ENCODE data around the gene PSD4. TPM values are rescaled to one million over a fixed set of nuclear protein-coding genes. Genes with fewer than 3 reads are reported as not detected.
"Not testable (repeated sequence)": the region's sequence is repeated elsewhere in the genome, so short reads cannot be mapped to it uniquely, and the experiment has no call there.

Gene PSD4
- total RNA-seq, 2 experiments from 2014 or later, result 329 to 335 TPM

- Mint-ChIP-seq H3K27me3 (peaks cover 2% of the 10 kb centered on the region), H3K27ac (no peak overlapping the region), H3K9me3 (no peaks in the 10 kb centered on the region), H3K4me3 (no peak overlapping the region), H3K36me3 (ENCODE audit: low read depth) (no peaks in the 10 kb centered on the region), H3K4me1 (peaks cover 28% of the 10 kb centered on the region)
- ChIA-PET CTCF (interaction anchor here (0.9 to 2.2 kb wide), 5 partner anchors 11 to 92 kb away, joined by 3 to 6 read pairs (median 3); no protein-coding TSS in a partner anchor), POLR2A (no interaction called here)
- no peak for DNase-seq
Measured at GRCh38 chr2:113229795-113230194, 56.0 kb downstream of the PSD4 start.

GRCh38 chr2:113230531-113230930 is 56.8 kb downstream of the PSD4 start:
- DNase-seq, result no peak
- H3K27ac Mint-ChIP-seq, result peak overlapping the region; percentile 77
- no peaks in the 10 kb centered on the region for H3K27me3 Mint-ChIP-seq
- H3K9me3 Mint-ChIP-seq, result no peaks in the 10 kb centered on the region
- ChIA-PET POLR2A (no interaction called here), CTCF (interaction anchor here (0.8 to 2.2 kb wide), 5 partner anchors 10 to 93 kb away, joined by 3 to 6 read pairs (median 3); no protein-coding TSS in a partner anchor)
- H3K4me3 Mint-ChIP-seq, result no peak overlapping the region
- peaks cover 28% of the 10 kb centered on the region for H3K4me1 Mint-ChIP-seq
- no peaks in the 10 kb centered on the region for H3K36me3 Mint-ChIP-seq (ENCODE audit: low read depth)

GRCh38 chr2:113231064-113231463 is 57.3 kb downstream of the PSD4 start:
- ChIA-PET CTCF (interaction anchor here (0.8 to 2.2 kb wide), 5 partner anchors 9 to 94 kb away, joined by 3 to 6 read pairs (median 3); no protein-coding TSS in a partner anchor), POLR2A (no interaction called here)
- no peaks in the 10 kb centered on the region for H3K9me3 Mint-ChIP-seq
- no peak overlapping the region for H3K27ac Mint-ChIP-seq
- DNase-seq, result no peak
- H3K36me3 Mint-ChIP-seq (ENCODE audit: low read depth), result no peaks in the 10 kb centered on the region
- no peak overlapping the region for H3K4me3 Mint-ChIP-seq
- H3K27me3 Mint-ChIP-seq, result no peaks in the 10 kb centered on the region
- peaks cover 28% of the 10 kb centered on the region for H3K4me1 Mint-ChIP-seq

- POLR2A ChIA-PET, result no interaction called here
- H3K27me3 Mint-ChIP-seq, result no peaks in the 10 kb centered on the region
- H3K4me3 Mint-ChIP-seq, result no peak overlapping the region
Measured at GRCh38 chr2:113232123-113232522, 58.4 kb downstream of the PSD4 start.

GRCh38 chr2:113232740-113233139 is 59.0 kb downstream of the PSD4 start:
- CTCF ChIA-PET, result interaction anchor here (0.7 to 1.6 kb wide), 3 partner anchors 13 to 371 kb away, joined by 3 to 5 read pairs (median 3); no protein-coding TSS in a partner anchor
- Mint-ChIP-seq H3K9me3 (no peaks in the 10 kb centered on the region), H3K27me3 (no peaks in the 10 kb centered on the region), H3K27ac (no peak overlapping the region), H3K36me3 (ENCODE audit: low read depth) (no peaks in the 10 kb centered on the region), H3K4me3 (no peak overlapping the region), H3K4me1 (peaks cover 36% of the 10 kb centered on the region)
- POLR2A ChIA-PET, result no interaction called here
- DNase-seq, result no peak

More at GRCh38 chr2:113232123-113232522, 58.4 kb downstream of the PSD4 start:
- H3K27ac Mint-ChIP-seq, result no peak overlapping the region
- DNase-seq, result no peak
- H3K4me1 Mint-ChIP-seq, result peaks cover 32% of the 10 kb centered on the region
- H3K9me3 Mint-ChIP-seq, result no peaks in the 10 kb centered on the region
- CTCF ChIA-PET, result interaction anchor here (0.7 to 1.0 kb wide), 2 partner anchors 159 to 372 kb away, joined by 3 read pairs; no protein-coding TSS in a partner anchor
- H3K36me3 Mint-ChIP-seq (ENCODE audit: low read depth), result no peaks in the 10 kb centered on the region

- H3K4me1 Mint-ChIP-seq, result peaks cover 32% of the 10 kb centered on the region
Measured at GRCh38 chr2:113233593-113234550, 60.1 kb downstream of the PSD4 start.

GRCh38 chr2:113234721-113235346 is 61.1 kb downstream of the PSD4 start:
- no peak for DNase-seq
- Mint-ChIP-seq H3K27me3 (no peaks in the 10 kb centered on the region), H3K27ac (peak overlapping the region; percentile 95), H3K4me3 (peak overlapping the region; percentile 89), H3K36me3 (ENCODE audit: low read depth) (no peaks in the 10 kb centered on the region), H3K4me1 (peaks cover 26% of the 10 kb centered on the region), H3K9me3 (no peaks in the 10 kb centered on the region)
- POLR2A ChIA-PET, result no interaction called here
- CTCF ChIA-PET, result interaction anchor here (0.5 to 3.9 kb wide), 4 partner anchors 14 to 89 kb away, joined by 3 to 22 read pairs (median 4); no protein-coding TSS in a partner anchor

More at GRCh38 chr2:113233593-113234550, 60.1 kb downstream of the PSD4 start:
- Mint-ChIP-seq H3K9me3 (no peaks in the 10 kb centered on the region), H3K4me3 (no peak overlapping the region), H3K36me3 (ENCODE audit: low read depth) (no peaks in the 10 kb centered on the region), H3K27ac (no peak overlapping the region), H3K27me3 (no peaks in the 10 kb centered on the region)
- ChIA-PET POLR2A (no interaction called here), CTCF (interaction anchor here (0.5 to 3.9 kb wide), 6 partner anchors 12 to 155 kb away, joined by 3 to 22 read pairs (median 4); no protein-coding TSS in a partner anchor)
- no peak for DNase-seq

GRCh38 chr2:113235347-113236226 is 61.8 kb downstream of the PSD4 start:
- DNase-seq, result peak; percentile 64
- peak overlapping the region; percentile 95 for H3K27ac Mint-ChIP-seq
- H3K4me3 Mint-ChIP-seq, result peak overlapping the region; percentile 89
- H3K27me3 Mint-ChIP-seq; H3K9me3 Mint-ChIP-seq; H3K36me3 Mint-ChIP-seq (ENCODE audit: low read depth); POLR2A ChIA-PET: not testable (repeated sequence)
- CTCF ChIA-PET, result interaction anchor here (0.8 to 3.9 kb wide), 2 partner anchors 13 to 16 kb away, joined by 4 to 22 read pairs; no protein-coding TSS in a partner anchor
- H3K4me1 Mint-ChIP-seq, result peaks cover 20% of the 10 kb centered on the region

- Mint-ChIP-seq H3K4me1 (peaks cover 17% of the 10 kb centered on the region), H3K4me3 (peak overlapping the region; percentile 60), H3K27ac (peak overlapping the region; percentile 68), H3K27me3 (no peaks in the 10 kb centered on the region), H3K9me3 (no peaks in the 10 kb centered on the region), H3K36me3 (ENCODE audit: low read depth) (no peaks in the 10 kb centered on the region)
- DNase-seq, result no peak
- ChIA-PET CTCF (interaction anchor here (1.0 to 3.9 kb wide), 3 partner anchors 12 to 154 kb away, joined by 3 to 22 read pairs (median 9); no protein-coding TSS in a partner anchor), POLR2A (no interaction called here)
Measured at GRCh38 chr2:113236367-113237159, 62.8 kb downstream of the PSD4 start.

GRCh38 chr2:113237604-113238160 is 63.9 kb downstream of the PSD4 start:
- H3K4me1 Mint-ChIP-seq, result peaks cover 17% of the 10 kb centered on the region
- DNase-seq, result no peak
- no peaks in the 10 kb centered on the region for H3K9me3 Mint-ChIP-seq
- H3K4me3 Mint-ChIP-seq, result no peak overlapping the region
- no peaks in the 10 kb centered on the region for H3K27me3 Mint-ChIP-seq
- ChIA-PET CTCF (interaction anchor here (1.0 to 3.9 kb wide), 7 partner anchors 11 to 153 kb away, joined by 3 to 22 read pairs (median 4); no protein-coding TSS in a partner anchor), POLR2A (no interaction called here)
- no peaks in the 10 kb centered on the region for H3K36me3 Mint-ChIP-seq (ENCODE audit: low read depth)
- no peak overlapping the region for H3K27ac Mint-ChIP-seq
